Measurements from ENCODE around the gene CTAGE9.

Gene CTAGE9

GRCh38 chr6:131663578-131664165 is 47.1 kb downstream of the CTAGE9 start:
- TF ChIP-seq, protein P1, sequence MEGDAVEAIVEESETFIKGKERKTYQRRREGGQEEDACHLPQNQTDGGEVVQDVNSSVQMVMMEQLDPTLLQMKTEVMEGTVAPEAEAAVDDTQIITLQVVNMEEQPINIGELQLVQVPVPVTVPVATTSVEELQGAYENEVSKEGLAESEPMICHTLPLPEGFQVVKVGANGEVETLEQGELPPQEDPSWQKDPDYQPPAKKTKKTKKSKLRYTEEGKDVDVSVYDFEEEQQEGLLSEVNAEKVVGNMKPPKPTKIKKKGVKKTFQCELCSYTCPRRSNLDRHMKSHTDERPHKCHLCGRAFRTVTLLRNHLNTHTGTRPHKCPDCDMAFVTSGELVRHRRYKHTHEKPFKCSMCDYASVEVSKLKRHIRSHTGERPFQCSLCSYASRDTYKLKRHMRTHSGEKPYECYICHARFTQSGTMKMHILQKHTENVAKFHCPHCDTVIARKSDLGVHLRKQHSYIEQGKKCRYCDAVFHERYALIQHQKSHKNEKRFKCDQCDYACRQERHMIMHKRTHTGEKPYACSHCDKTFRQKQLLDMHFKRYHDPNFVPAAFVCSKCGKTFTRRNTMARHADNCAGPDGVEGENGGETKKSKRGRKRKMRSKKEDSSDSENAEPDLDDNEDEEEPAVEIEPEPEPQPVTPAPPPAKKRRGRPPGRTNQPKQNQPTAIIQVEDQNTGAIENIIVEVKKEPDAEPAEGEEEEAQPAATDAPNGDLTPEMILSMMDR (conservative IDR thresholded peaks at IDR 0.05; ENCODE audit: low read depth, low read length), result no peak
- no peak for DNase-seq (ENCODE audit: low read depth)
- no peak overlapping the region for H3K4me3 ChIP-seq (ENCODE audit: low read length)

DNA sequence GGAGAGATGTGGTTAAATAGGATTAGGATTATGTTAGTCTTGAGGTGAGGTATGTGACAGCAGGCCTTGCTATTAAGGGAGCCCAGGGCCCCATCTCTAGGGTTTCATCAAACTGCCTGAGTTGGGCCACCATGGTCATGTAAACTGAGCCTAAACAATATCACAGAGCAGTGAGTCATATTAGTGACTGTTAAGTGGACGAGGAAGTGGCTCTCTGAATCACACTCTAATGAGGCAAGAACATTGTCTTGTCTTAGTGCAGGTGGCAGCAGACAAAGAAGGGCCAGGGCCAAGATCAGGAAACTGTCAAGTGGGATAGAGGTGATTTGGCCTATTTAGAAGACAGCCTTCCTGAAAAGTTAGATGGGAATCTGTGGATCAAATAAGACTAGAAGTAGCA is 50.6 kb downstream of the CTAGE9 start:
- no peak overlapping the region for H3K4me3 ChIP-seq (ENCODE audit: low read length)
- DNase-seq (ENCODE audit: low read depth), result no peak
- TF ChIP-seq, protein P1 (conservative IDR thresholded peaks at IDR 0.05; ENCODE audit: low read depth, low read length), result no peak

Data from retinal pigment epithelial cell (primary cell).